GM10847 (cell line): Measurements from ENCODE around the gene SELENON.

ENCODE experiments used
- POLR2A ChIP-seq: IDR thresholded peaks from 2 replicates; pipeline ENCODE4 v1.6.1; 2011; ENCODE audit not compliant: insufficient read length; ENCODE audit errors: extremely low read depth

The SELENON gene, protein sequence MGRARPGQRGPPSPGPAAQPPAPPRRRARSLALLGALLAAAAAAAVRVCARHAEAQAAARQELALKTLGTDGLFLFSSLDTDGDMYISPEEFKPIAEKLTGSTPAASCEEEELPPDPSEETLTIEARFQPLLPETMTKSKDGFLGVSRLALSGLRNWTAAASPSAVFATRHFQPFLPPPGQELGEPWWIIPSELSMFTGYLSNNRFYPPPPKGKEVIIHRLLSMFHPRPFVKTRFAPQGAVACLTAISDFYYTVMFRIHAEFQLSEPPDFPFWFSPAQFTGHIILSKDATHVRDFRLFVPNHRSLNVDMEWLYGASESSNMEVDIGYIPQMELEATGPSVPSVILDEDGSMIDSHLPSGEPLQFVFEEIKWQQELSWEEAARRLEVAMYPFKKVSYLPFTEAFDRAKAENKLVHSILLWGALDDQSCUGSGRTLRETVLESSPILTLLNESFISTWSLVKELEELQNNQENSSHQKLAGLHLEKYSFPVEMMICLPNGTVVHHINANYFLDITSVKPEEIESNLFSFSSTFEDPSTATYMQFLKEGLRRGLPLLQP

GRCh38 chr1:25799935-25800702 lies at the start of gene SELENON:
TSS of gene SELENON (plus strand) at chr1:25800193. CDS start at chr1:25800231, 38 bp downstream.
- no peak for TF ChIP-seq POLR2A

DNA sequence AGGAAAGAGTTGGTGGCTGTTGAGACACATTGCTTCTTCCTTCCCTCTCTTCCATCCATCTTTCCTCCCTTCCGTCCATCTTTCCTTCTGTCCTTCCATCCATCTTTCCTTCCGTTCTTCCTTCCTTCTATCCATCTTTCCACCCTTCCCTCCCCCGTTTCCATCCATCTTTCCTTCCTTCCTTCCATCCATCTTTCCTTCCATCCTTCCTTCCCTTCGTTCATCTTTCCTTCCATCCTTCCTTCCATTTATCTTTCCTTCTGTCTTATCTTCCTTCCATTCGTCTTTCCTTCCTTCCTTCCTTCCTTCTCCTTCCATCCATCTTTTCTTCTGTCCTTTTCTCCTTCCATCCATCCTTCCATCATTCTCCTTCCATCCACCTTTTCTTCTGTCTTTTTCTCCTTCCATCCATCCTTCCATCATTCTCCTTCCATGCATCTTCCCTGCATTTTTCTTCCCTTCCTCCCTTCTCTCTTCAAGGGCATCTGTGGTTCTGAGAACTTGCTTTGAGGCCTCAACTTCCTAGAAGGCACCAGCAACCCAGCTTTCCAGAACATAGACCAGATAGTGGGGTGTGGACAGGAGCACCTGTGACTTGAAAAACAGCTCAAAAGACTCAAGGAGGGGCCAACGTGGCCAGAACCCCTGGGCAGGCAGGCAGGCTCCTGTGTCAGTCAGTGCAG lies 48.9 kb upstream of the SELENON start:
- TF ChIP-seq POLR2A = no peak

- TF ChIP-seq POLR2A = no peak
Measured at GRCh38 chr1:25754470-25755181, 45.4 kb upstream of the SELENON start.

- no peak for TF ChIP-seq POLR2A
Measured at GRCh38 chr1:25755475-25756125, 44.4 kb upstream of the SELENON start.

- no peak for TF ChIP-seq POLR2A
Measured at GRCh38 chr1:25756215-25756614, 43.8 kb upstream of the SELENON start.

- TF ChIP-seq POLR2A = no peak
Measured at GRCh38 chr1:25757151-25757845, 42.7 kb upstream of the SELENON start.

DNA sequence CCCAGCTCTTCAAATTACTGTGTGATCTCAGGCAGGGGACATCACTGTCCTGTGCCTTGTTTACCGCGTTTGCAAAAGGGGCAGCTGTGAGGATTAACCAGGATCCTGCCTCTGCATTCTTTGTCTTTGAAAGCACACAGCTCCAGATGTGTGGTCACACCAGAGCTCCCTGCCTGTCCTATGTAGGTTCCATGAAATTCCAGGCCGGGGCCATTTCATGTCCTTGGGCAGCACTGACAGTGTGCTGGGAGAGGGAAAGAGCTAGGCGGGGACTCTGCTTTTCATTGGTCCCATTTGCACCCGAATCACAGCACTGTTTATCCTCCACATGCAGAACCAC lies 42.2 kb upstream of the SELENON start:
- TF ChIP-seq POLR2A = no peak

DNA sequence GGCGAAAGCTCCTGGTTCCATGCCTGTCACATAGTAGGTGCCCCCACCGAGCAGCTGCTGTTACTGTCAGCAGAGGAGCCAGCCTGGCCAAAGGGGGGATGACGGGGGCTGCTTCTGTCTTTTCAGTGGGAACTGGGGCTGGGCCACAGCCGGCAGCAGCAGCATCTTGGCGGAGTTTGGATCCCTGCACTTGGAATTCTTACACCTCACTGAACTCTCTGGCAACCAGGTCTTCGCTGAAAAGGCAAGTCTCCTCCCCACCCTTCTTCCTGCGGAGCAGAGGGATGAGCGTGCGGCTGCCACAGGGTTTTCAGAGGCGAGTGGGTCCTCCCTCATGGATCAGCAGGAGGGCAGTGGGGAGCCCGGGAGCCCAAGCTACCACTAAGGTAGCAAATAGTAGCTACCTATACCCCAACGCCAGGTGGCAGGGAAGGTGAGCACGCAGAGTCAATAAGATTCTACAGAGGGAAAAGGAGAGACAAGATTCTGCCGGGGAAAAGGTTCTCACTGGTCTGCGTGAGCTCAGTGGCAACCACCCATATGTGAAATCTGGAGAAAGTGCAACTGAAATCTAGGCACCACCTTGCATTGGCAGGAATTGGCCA lies 41.4 kb upstream of the SELENON start:
- no peak for TF ChIP-seq POLR2A

DNA sequence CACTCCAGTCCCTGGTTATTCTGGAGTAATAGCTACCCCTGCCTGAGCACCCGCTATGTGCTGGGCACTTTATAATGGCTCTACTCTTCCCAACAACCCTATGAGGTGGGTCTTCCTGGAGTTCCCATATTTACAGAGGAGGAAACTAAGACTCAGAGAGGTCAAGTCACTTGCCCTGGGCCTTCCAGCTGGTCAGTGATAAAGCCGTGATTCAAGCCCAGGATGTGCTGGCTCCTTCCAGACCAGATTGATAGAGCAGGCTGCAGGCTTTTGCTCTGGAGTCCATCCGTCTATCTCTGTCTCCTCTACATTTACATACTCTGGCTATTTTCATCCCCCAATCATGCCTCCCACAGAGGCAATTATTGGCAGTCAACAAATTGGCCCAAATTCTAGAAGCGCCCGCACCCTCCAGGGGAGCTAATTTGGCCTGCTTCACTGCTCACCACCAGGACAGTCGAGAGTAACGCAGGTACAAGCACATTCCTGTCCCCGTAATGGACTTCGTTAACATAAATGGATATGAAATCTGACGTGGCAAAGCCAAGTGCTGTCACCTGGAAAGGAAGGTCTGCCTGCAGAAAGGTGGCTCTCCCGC lies 39.8 kb upstream of the SELENON start:
- TF ChIP-seq POLR2A = no peak

DNA sequence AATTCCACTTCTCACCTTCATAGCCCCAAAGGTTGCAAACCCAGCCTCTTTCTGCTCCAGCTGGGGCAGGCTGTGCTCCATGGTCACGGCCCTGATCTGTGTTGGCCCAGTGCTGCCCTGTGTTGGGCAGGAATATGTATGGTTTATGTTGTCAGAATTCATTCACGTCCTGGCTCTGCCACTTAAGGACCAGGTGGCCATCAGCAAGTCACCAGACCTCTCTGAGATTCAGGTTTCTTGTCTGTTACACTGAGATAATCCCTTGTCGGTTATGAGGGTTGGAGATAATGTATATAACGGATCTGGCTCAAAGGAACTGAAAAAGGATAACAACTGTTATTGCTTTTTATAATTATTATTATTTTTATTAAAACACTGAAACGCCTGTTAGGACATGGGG lies 39.1 kb upstream of the SELENON start:
- no peak for TF ChIP-seq POLR2A

- no peak for TF ChIP-seq POLR2A
Measured at GRCh38 chr1:25763493-25763892, 36.5 kb upstream of the SELENON start.

- no peak for TF ChIP-seq POLR2A
Measured at GRCh38 chr1:25765136-25765922, 34.7 kb upstream of the SELENON start.
